Measurements from ENCODE around the gene MLEC.

MLEC gene

DNA sequence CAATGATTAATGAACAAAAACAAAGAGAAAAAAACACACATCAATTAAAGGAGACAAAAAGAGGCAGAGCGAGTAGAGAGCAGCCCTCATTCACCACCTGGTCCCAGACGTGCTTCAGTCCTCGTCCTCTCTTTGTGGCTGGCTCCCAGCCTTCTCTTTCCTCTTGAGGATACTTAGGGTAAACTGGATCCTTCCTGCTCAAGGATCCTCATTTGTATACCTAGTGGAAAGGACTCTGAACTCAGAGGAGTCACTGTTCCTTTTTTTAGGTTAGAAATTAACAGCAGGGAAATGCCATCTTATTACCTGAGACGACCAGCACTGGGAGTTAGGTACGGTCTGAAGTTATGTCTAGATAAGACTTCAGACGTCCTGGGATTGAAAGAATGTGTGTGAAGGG, 9.7 kb downstream of the MLEC start:
- no peak overlapping the region for H2AK5ac ChIP-seq (ENCODE audit: low read length)
- peaks cover 40 to 71% of the 10 kb centered on the region in 2 experiments for H3K36me3 ChIP-seq (ENCODE audit: control insufficient read depth in 1 of 2, insufficient read depth in 2 of 2, low read length in 2 of 2)
- no peaks in the 10 kb centered on the region for H3K4me1 ChIP-seq (ENCODE audit: control insufficient read depth in 1 of 2, insufficient read depth in 2 of 2, low read length in 2 of 2)
- H3K4me2 ChIP-seq (ENCODE audit: low read length): no peak overlapping the region
- H3K27ac ChIP-seq (ENCODE audit: low read depth, low read length): no peak overlapping the region
- H2BK5ac ChIP-seq (ENCODE audit: low read depth, low read length, poor library complexity): no peak overlapping the region
- no peak overlapping the region for H3K4ac ChIP-seq (ENCODE audit: low read depth, low read length)
- H3K4me3 ChIP-seq (ENCODE audit: low read depth, low read length): no peak overlapping the region
- no peak overlapping the region for H4K12ac ChIP-seq (ENCODE audit: low read depth, low read length)
- DNase-seq: no peak
- H3K79me1 ChIP-seq (ENCODE audit: low read length): no peaks in the 10 kb centered on the region
- no peak overlapping the region for H3K23ac ChIP-seq (ENCODE audit: low read length)
- no peak overlapping the region for H4K8ac ChIP-seq (ENCODE audit: low read depth, low read length)
- H2BK120ac ChIP-seq (ENCODE audit: insufficient read depth, low read length, poor library complexity): no peak overlapping the region
- H3K27me3 ChIP-seq (ENCODE audit: insufficient read depth, low read length): no peaks in the 10 kb centered on the region
- WGBS (ENCODE audit: extremely low coverage, insufficient coverage, insufficient read length): no CpG with 5 or more reads among the region's 6 CpGs
- no peak overlapping the region for H4K91ac ChIP-seq (ENCODE audit: low read depth, low read length)
- no peak overlapping the region for H3K9ac ChIP-seq (ENCODE audit: low read length)
- no peak overlapping the region for H2AFZ ChIP-seq (ENCODE audit: insufficient read depth, low read length, poor library complexity)
- no peak overlapping the region for H2BK12ac ChIP-seq (ENCODE audit: low read length)
- H3K9me3 ChIP-seq (ENCODE audit: insufficient read depth, low read depth, low read length): no peaks in the 10 kb centered on the region
- no peaks in the 10 kb centered on the region for H3K79me2 ChIP-seq (ENCODE audit: control insufficient read depth, insufficient read depth, low read length, poor library complexity)
- no peak overlapping the region for H3K18ac ChIP-seq (ENCODE audit: low read length)
- H3K14ac ChIP-seq (ENCODE audit: low read length): no peak overlapping the region

DNA sequence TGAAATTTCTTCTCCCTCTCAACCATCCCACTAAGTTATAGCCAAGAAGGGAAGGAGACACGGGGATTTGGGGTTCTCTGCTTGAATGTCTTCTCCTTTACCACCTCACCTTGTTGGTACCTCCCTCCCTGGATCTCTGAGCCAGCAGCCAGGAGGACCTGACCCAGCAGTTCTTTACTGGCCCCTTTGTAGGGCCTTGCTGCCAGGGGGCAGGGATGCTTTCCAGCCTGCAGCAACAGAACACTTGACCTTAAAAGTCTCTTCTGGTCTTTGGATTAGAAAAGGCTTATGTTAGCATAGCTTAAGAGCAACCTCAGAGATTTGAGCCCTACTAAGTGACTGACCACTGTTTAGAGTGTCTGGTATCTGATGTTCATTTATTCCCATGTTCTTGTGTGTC, 10.4 kb downstream of the MLEC start:
- Histone ChIP-seq H3K9me3 (ENCODE audit: insufficient read depth, low read depth, low read length) (no peaks in the 10 kb centered on the region), H3K4me3 (ENCODE audit: low read depth, low read length) (no peak overlapping the region), H3K18ac (ENCODE audit: low read length) (no peak overlapping the region), H3K79me1 (ENCODE audit: low read length) (no peaks in the 10 kb centered on the region), H3K14ac (ENCODE audit: low read length) (no peak overlapping the region), H3K4ac (ENCODE audit: low read depth, low read length) (no peak overlapping the region), H2BK5ac (ENCODE audit: low read depth, low read length, poor library complexity) (no peak overlapping the region), H2AFZ (ENCODE audit: insufficient read depth, low read length, poor library complexity) (no peak overlapping the region), H3K36me3 (ENCODE audit: control insufficient read depth in 1 of 2, insufficient read depth in 2 of 2, low read length in 2 of 2) (peaks cover 41 to 78% of the 10 kb centered on the region in 2 experiments), H4K12ac (ENCODE audit: low read depth, low read length) (no peak overlapping the region), H2AK5ac (ENCODE audit: low read length) (no peak overlapping the region), H4K8ac (ENCODE audit: low read depth, low read length) (no peak overlapping the region), H3K9ac (ENCODE audit: low read length) (no peak overlapping the region), H3K4me2 (ENCODE audit: low read length) (no peak overlapping the region), H3K23ac (ENCODE audit: low read length) (no peak overlapping the region), H3K79me2 (ENCODE audit: control insufficient read depth, insufficient read depth, low read length, poor library complexity) (no peaks in the 10 kb centered on the region), H2BK12ac (ENCODE audit: low read length) (no peak overlapping the region), H3K4me1 (ENCODE audit: control insufficient read depth in 1 of 2, insufficient read depth in 2 of 2, low read length in 2 of 2) (no peaks in the 10 kb centered on the region), H3K27me3 (ENCODE audit: insufficient read depth, low read length) (no peaks in the 10 kb centered on the region), H3K27ac (ENCODE audit: low read depth, low read length) (no peak overlapping the region), H4K91ac (ENCODE audit: low read depth, low read length) (no peak overlapping the region), H2BK120ac (ENCODE audit: insufficient read depth, low read length, poor library complexity) (no peak overlapping the region)
- no CpG with 5 or more reads among the region's 1 CpG for WGBS (ENCODE audit: extremely low coverage, insufficient coverage, insufficient read length)
- no peak for DNase-seq

DNA sequence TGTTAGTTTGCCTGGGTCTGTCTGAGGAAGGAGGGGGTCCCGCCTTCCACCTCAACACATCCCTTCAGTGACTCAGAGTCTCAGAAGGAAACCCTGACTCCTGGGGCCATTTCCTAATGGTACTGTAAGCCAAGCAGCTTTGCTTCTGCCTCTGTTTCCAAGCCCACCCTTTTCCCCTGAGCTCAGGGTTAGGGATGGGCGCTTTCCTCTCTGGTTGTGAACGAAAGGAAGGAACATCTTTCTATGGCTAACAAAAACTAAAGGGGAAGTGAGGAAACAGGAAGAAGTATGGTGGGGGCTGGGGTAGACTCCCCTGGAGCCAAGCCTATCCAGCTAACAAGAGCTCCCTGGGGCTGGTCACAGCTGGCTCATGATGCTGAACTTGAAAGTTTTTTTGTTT, 11.7 kb downstream of the MLEC start:
- no peaks in the 10 kb centered on the region for H3K9me3 ChIP-seq (ENCODE audit: insufficient read depth, low read depth, low read length)
- no peak overlapping the region for H3K4ac ChIP-seq (ENCODE audit: low read depth, low read length)
- H2BK12ac ChIP-seq (ENCODE audit: low read length): no peak overlapping the region
- no peak overlapping the region for H2AFZ ChIP-seq (ENCODE audit: insufficient read depth, low read length, poor library complexity)
- no peaks in the 10 kb centered on the region for H3K79me1 ChIP-seq (ENCODE audit: low read length)
- no peak overlapping the region for H2BK5ac ChIP-seq (ENCODE audit: low read depth, low read length, poor library complexity)
- no peak overlapping the region for H3K14ac ChIP-seq (ENCODE audit: low read length)
- H3K23ac ChIP-seq (ENCODE audit: low read length): no peak overlapping the region
- peaks cover 45 to 85% of the 10 kb centered on the region in 2 experiments for H3K36me3 ChIP-seq (ENCODE audit: control insufficient read depth in 1 of 2, insufficient read depth in 2 of 2, low read length in 2 of 2)
- H2AK5ac ChIP-seq (ENCODE audit: low read length): no peak overlapping the region
- no peak overlapping the region for H3K4me3 ChIP-seq (ENCODE audit: low read depth, low read length)
- no peaks in the 10 kb centered on the region for H3K4me1 ChIP-seq (ENCODE audit: control insufficient read depth in 1 of 2, insufficient read depth in 2 of 2, low read length in 2 of 2)
- no peak for DNase-seq
- H3K27ac ChIP-seq (ENCODE audit: low read depth, low read length): no peak overlapping the region
- H2BK120ac ChIP-seq (ENCODE audit: insufficient read depth, low read length, poor library complexity): no peak overlapping the region
- H3K18ac ChIP-seq (ENCODE audit: low read length): no peak overlapping the region
- H4K8ac ChIP-seq (ENCODE audit: low read depth, low read length): no peak overlapping the region
- H3K9ac ChIP-seq (ENCODE audit: low read length): no peak overlapping the region
- no peak overlapping the region for H4K12ac ChIP-seq (ENCODE audit: low read depth, low read length)
- no peaks in the 10 kb centered on the region for H3K27me3 ChIP-seq (ENCODE audit: insufficient read depth, low read length)
- H3K79me2 ChIP-seq (ENCODE audit: control insufficient read depth, insufficient read depth, low read length, poor library complexity): no peaks in the 10 kb centered on the region
- H4K91ac ChIP-seq (ENCODE audit: low read depth, low read length): no peak overlapping the region
- no peak overlapping the region for H3K4me2 ChIP-seq (ENCODE audit: low read length)
- WGBS (ENCODE audit: extremely low coverage, insufficient coverage, insufficient read length): no CpG with 5 or more reads among the region's 3 CpGs

DNA sequence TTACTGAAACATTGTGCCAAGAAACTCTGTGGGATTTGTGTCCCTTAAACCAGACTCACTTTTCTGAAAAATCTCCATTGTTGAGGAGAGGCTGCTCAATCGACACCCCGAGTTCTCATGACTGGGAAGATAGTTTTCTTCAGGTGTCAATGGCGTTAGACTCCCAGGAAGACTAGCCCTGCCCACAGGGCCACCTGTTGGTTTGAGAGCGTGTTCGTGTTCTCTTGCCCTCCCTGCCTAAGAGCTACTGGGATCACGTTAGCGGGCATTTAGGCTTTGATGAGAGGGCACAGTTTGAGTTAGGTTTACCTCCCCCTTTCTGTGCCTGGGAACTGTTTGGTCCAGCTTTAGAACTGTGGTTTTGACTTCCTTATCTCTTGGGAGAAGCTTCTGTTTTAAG, 12.6 kb downstream of the MLEC start:
- Histone ChIP-seq H3K4me1 (ENCODE audit: control insufficient read depth in 1 of 2, insufficient read depth in 2 of 2, low read length in 2 of 2) (no peaks in the 10 kb centered on the region), H2AK5ac (ENCODE audit: low read length) (no peak overlapping the region), H2AFZ (ENCODE audit: insufficient read depth, low read length, poor library complexity) (no peak overlapping the region), H2BK5ac (ENCODE audit: low read depth, low read length, poor library complexity) (no peak overlapping the region), H3K36me3 (ENCODE audit: control insufficient read depth in 1 of 2, insufficient read depth in 2 of 2, low read length in 2 of 2) (peaks cover 40 to 77% of the 10 kb centered on the region in 2 experiments), H3K79me1 (ENCODE audit: low read length) (no peaks in the 10 kb centered on the region), H4K8ac (ENCODE audit: low read depth, low read length) (no peak overlapping the region), H3K4me3 (ENCODE audit: low read depth, low read length) (no peak overlapping the region), H3K18ac (ENCODE audit: low read length) (no peak overlapping the region), H4K91ac (ENCODE audit: low read depth, low read length) (no peak overlapping the region), H3K23ac (ENCODE audit: low read length) (no peak overlapping the region), H3K27ac (ENCODE audit: low read depth, low read length) (no peak overlapping the region), H3K9me3 (ENCODE audit: insufficient read depth, low read depth, low read length) (no peaks in the 10 kb centered on the region), H3K27me3 (ENCODE audit: insufficient read depth, low read length) (no peaks in the 10 kb centered on the region), H3K79me2 (ENCODE audit: control insufficient read depth, insufficient read depth, low read length, poor library complexity) (no peaks in the 10 kb centered on the region), H2BK12ac (ENCODE audit: low read length) (no peak overlapping the region), H3K9ac (ENCODE audit: low read length) (no peak overlapping the region), H3K4me2 (ENCODE audit: low read length) (no peak overlapping the region), H3K14ac (ENCODE audit: low read length) (no peak overlapping the region), H2BK120ac (ENCODE audit: insufficient read depth, low read length, poor library complexity) (no peak overlapping the region), H3K4ac (ENCODE audit: low read depth, low read length) (no peak overlapping the region), H4K12ac (ENCODE audit: low read depth, low read length) (no peak overlapping the region)
- no CpG with 5 or more reads among the region's 7 CpGs for WGBS (ENCODE audit: extremely low coverage, insufficient coverage, insufficient read length)
- DNase-seq: no peak
